DMS153 (cell line): ENCODE results near the gene OSCP1.

Experiments used
- DNase-seq: peaks from one replicate; lab custom pipeline; 2025; lab: John Stamatoyannopoulos, UW

Gene OSCP1

GRCh38 chr1:36446271-36446670 is 4.0 kb downstream of the OSCP1 start:
- no peak for DNase-seq

DNA sequence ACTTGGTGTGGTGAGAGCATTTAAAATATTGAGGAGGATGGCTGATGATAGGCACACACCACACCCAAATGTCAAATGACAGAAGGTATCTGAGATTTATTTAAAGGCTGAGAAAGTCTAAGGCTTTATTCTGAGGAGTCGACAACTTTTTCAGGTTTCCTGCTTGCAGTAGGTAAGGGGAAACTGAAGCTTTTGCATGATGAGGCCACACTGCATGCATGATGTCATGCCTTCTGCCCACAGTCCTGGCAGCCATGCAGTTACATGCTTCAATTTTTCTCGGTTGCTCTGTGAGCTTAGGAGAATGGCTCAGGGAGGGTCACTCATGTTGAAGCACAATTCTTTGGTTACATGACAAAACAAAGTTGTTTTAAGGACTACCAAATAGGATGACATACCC is 7.0 kb downstream of the OSCP1 start:
- no peak for DNase-seq

DNA sequence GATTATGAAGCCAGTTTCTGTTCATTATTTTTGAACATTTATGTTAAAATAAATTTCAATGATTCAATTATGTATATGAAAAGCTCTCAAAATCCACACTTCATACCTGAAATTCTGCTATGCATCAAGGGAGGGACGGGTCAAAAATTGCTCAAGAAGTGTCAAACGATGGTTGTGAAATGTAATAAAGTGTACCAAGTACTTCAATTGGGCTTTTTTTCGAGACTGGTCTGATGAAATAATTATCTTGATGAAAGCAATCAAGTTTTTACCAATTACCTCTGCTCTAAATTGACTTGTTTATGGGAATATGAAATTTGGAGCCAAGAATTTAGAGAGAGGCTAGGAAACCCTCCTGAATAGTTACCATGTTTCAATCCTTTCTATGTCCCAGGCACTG is 7.9 kb downstream of the OSCP1 start:
- no peak for DNase-seq

GRCh38 chr1:36440646-36441045 is 9.6 kb downstream of the OSCP1 start:
- no peak for DNase-seq

- no peak for DNase-seq
Observed at GRCh38 chr1:36440044-36440443, 10.2 kb downstream of the OSCP1 start.

DNA sequence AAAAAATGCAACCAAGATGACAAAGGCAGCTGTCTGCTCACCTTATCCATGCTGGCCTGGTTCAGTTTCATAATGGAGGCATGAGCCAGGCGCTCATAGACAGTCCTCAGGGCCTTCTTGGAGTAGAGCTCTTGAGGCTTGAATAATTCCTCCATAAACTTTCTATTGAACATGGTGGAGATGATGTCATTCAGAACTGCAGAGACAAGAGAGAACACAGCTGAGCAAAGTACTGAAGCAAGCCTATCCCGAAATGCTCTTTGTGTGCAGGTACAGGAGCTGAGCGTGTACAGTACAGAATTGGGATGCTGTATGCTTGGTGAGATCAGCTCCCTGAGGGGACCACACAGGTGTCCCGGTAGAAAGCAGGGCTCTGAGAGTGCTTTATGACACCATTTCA is 11.5 kb downstream of the OSCP1 start:
- DNase-seq = no peak

DNA sequence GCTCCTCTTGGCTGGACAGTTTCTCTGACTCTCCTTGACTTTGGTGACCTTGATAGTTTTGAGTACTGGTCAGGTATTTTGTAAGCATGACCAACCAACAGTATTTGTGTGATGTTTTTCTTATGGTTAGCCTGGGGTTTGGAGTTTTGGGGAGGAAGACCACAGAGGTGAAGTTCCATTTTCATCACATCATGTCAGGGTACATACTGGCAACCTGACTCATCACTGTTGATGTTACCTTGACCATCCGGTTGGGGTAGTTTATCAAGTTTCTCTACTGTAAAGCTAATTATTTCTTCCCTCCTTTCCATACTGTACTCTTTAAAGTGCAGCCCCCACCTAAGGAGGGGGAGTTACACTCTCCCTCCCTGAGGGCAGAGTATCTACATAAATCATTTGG is 13.4 kb downstream of the OSCP1 start:
- DNase-seq = no peak

DNA sequence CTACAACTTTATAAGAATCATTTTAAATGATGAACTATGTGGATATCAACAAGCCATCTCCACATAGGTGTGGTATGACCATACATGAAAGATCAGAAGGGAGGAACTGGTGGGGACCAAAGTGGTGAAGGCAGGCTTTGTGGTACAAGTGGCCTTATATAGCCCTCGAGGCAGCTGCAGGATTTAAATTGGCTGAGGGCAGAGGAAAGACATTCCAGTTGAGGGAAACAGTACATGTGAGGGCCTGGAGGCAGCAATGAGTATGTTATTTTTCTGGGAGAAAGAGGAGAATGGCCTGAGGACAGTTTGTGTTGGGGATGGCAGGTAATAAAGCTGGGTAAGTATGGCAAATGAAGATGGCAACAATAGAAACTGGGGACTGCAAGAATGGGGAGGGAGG is 17.1 kb downstream of the OSCP1 start:
- DNase-seq = no peak

DNA sequence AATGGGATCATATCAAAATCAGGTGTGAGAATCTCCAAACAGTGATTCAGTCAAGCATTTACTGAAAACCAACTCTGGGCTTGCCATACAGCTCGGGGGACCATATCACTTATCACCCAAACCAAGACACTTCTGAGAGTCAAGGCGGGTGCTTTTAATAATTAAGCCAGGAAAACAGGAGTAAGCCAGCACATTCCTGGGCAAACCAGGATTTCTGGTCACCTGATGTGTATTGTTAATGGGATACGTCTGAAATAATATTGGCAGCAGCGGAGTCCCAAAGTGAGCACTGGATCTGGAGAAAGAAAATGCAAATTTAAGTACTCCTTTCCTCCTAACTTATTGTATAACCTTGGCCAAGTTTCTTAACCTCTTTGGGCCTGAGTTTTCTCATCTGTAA is 17.6 kb downstream of the OSCP1 start:
- no peak for DNase-seq

DNA sequence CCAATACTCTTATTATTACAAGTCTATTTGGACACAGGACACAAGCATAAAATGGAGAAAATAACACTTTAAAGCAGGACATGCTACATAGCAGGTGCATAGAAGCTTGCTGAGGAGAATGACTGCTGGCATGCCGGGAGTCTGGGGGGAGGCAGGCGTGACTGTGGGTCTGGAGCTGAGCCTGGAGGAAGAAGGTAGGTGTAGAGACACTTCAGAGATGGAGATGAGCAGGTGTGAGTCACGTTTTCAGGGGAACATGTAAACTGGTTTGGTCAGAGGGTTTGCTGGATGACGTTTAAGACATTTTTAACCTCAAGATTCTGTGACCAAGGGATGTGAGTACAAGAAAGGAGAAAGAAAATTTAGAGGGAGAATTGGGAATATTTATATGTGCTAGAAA is 24.5 kb downstream of the OSCP1 start:
- no peak for DNase-seq

DNA sequence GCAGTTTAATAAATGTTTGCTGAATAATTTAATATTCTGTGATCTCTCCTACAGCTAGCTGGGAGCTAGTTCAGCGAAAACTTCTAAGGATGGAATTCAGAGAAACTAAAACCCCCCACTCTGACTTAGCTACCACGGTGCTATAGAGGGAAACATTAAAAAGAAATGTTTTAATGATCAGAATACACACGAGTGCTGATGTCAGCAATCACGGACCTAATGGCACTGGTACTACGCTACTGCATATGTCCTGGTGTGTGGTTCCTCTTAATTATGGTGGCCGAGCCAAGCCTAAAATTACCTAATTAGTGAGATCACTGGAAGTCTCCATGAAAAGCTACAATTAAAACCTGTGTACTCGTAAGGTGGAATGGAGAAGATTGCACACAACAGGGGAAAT is 28.6 kb downstream of the OSCP1 start:
- no peak for DNase-seq

GRCh38 chr1:36420836-36421317 is 29.4 kb downstream of the OSCP1 start:
- DNase-seq = peak; percentile 84

- no peak for DNase-seq
Observed at GRCh38 chr1:36420409-36420808, 29.8 kb downstream of the OSCP1 start.

DNA sequence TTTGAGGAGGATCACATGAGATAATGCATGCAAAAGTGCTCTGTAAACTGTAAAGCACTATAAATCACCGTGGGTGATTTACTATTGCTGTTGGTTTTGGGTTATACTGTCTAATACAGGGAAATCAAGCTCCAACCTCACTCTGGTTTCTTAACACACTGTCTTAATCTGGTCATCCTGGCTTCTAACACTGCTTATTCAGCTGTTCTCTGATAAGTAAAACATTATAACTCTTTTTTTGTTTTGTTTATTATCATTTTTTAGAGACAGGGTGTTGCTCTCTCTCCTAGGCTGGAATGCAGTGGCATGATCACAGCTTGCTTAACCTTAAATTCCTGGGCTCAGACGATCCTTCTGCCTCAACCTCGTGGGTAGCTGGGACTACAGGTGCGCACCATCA is 30.7 kb downstream of the OSCP1 start:
- DNase-seq = no peak

DNA sequence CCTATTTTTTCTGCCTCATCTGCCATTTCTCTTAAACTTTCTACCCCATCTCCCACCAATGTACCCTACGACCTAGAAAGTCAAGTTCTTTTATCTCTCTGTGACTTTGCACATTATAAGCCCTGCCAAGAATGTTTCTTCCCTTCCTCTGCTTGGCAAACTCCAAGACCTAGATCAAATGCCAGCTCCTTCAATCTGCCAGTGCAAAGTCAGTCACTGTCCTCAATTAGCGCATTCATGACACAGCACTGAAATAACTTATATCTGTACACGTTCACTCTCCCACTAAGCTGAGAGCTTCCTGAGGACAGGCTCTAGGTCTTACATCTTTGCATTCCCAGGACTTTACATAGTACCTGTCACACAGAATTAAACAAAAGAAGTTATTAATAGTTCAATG is 31.1 kb downstream of the OSCP1 start:
- no peak for DNase-seq

DNA sequence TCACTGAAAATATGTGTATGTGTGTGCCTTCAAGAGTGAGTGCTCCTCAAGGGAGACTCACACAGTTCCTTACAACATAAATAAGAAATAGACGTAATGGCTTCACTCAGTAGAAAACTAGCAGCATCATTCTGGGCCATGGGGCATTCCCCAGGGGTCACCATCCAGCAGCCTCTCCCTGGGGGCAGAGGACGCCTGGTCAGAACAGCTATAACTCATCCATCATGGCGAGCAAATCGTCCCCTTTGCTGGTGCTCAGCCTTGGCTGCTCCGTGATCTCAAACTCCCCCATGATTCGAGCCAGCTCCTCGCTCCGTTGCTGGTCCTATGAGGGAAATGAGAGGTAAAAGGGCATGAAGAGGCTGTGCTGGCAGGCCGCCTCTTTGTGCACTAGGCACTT is 32.3 kb downstream of the OSCP1 start:
- no peak for DNase-seq

GRCh38 chr1:36415661-36416326 is 34.5 kb downstream of the OSCP1 start:
- no peak for DNase-seq

- DNase-seq = no peak
Observed at GRCh38 chr1:36414384-36414783, 35.9 kb downstream of the OSCP1 start.

DNA sequence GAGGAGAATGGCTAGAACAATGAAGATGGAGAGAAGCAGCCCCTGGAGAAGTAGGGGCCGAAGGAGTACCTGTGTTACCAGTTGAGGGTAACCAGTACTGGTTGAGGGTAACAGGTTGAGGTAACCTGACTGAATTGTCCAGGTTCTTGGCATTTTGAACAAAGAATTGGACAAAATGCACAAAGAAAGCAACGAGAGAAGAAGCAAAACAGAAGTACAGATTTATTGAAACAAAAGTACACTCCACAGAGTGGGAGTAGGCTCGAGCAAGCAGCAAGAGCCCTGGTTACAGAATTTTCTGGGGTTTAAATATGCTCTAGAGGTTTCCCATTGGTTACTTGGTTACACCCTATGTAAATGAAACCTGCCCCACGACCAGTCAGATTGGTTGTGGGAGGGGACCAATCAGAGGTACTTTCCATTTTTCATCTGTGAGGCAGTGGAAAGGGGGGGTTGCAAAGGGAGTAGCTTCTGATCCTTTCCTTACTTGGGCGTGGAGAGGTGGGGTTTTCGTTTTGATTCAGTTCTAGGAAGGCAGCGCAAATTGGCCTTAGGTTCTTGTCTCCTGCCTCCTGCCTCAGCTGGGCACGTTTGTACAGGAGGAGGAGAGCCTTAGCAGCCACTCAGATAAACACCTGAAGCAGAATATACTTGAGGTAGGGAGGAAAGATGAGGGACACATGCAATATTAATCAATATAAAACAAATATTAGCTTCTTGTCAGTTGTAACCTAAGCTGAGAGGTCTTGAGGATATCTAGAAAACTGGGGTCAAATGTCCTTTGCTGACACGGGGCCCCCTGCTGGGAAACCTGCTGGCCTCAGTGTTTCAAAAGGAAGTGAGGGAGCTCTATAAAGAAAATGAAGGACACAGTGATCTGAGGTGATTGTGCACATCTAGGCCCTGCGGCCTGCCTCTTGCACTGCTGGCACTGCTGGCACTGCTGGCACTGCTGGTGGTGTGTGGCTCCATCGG is 38.3 kb downstream of the OSCP1 start:
- DNase-seq = no peak

GRCh38 chr1:36408479-36408878 is 41.8 kb downstream of the OSCP1 start:
- DNase-seq = no peak

DNA sequence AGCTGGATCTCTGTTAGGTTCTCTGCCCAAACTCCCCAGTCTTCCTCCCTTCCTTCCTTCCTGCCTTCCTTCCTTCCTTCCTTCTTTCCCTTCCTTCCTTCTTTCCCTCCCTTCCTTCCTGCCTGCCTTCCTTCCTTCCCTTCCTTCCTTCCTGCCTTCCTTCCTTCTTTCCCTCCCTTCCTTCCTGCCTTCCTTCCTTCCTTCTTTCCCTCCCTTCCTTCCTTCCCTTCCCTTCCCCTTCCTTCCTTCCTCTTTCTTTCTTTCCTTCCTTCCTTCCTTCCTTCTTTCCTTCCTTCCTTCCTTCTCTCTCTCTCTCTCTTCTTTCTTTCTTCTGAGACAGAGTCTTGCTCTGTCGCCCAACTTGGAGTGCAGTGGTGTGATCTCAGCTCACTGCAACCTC is 43.8 kb downstream of the OSCP1 start:
- no peak for DNase-seq

DNA sequence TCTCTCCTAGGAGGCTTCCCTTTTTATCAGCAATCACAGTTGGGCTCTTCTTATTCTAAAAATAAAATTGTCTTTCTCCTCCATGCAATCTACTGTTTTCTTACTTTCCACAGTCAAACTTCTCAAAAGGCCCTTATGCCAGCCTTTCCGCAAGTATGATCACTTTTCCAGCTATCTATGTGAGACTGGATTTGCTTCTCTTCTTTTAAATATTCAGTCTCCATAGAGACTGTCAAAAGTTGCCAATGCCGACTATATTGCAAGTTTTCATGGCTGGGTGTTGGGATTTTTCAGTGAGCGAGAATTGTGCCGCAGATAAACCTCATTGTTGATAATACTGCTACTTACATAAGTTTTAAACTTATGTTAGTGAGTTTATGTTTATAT is 47.8 kb downstream of the OSCP1 start:
- DNase-seq = no peak
